GM20000 (cell line): ENCODE results near the gene DEFB110.

Experiments
- DNase-seq: peaks from one replicate; pipeline ENCODE4 v3.0.0; 2012; ENCODE audit warnings: low spot score
- CTCF ChIP-seq: IDR thresholded peaks from 2 replicates; pipeline ENCODE4 v1.5.1; 2012; ENCODE audit warnings: mild to moderate bottlenecking, control low read depth; ENCODE audit errors: extremely low read depth, missing control alignments

Gene DEFB110

GRCh38 chr6:49986551-49986950, 35.2 kb downstream of the DEFB110 start:
- DNase-seq = no peak
- TF ChIP-seq CTCF = no peak

GRCh38 chr6:49982046-49982445, 39.7 kb downstream of the DEFB110 start:
- no peak for DNase-seq
- TF ChIP-seq CTCF = no peak

- TF ChIP-seq CTCF = no peak
- DNase-seq = peak; percentile 4
Measured at GRCh38 chr6:49980898-49981297, 40.9 kb downstream of the DEFB110 start.

GRCh38 chr6:49979584-49979983, 42.2 kb downstream of the DEFB110 start:
- no peak for TF ChIP-seq CTCF
- peak; percentile 7 for DNase-seq

GRCh38 chr6:49978332-49979226, 43.2 kb downstream of the DEFB110 start:
- no peak for TF ChIP-seq CTCF
- peak; percentile 7 for DNase-seq

- DNase-seq = no peak
- no peak for TF ChIP-seq CTCF
Measured at GRCh38 chr6:49969605-49970004, 52.2 kb downstream of the DEFB110 start, which contains the start of gene DEFB113. DEFB113 (minus strand) TSS chr6:49969625; CDS start chr6:49969625, 0 bp downstream.
